PC-3 (cell line): Measurements from ENCODE around the gene STK11.

Experiments
- EZH2 ChIP-seq: fragments of 300-600 bp; sonication (generic); IDR thresholded peaks from one replicate; pipeline ENCODE4 v1.6.1; 2017; ENCODE audit warnings: antibody characterized with exemption, mild to moderate bottlenecking, low read length; ENCODE audit not compliant: unreplicated experiment
- EZH2phosphoT487 ChIP-seq: fragments of 300-600 bp; sonication (generic); IDR thresholded peaks from 2 replicates; pipeline ENCODE4 v1.6.1; 2018; ENCODE audit warnings: mild to moderate bottlenecking, antibody characterized with exemption, low read length, borderline replicate concordance
- TF ChIP-seq, protein P1 (sequence below): fragments of 300-600 bp; sonication (generic); conservative IDR thresholded peaks from 2 replicates; pipeline ENCODE4 v1.5.1; 2017; ENCODE audit warnings: antibody characterized with exemption, low read depth, mild to moderate bottlenecking, low read length

DNA sequence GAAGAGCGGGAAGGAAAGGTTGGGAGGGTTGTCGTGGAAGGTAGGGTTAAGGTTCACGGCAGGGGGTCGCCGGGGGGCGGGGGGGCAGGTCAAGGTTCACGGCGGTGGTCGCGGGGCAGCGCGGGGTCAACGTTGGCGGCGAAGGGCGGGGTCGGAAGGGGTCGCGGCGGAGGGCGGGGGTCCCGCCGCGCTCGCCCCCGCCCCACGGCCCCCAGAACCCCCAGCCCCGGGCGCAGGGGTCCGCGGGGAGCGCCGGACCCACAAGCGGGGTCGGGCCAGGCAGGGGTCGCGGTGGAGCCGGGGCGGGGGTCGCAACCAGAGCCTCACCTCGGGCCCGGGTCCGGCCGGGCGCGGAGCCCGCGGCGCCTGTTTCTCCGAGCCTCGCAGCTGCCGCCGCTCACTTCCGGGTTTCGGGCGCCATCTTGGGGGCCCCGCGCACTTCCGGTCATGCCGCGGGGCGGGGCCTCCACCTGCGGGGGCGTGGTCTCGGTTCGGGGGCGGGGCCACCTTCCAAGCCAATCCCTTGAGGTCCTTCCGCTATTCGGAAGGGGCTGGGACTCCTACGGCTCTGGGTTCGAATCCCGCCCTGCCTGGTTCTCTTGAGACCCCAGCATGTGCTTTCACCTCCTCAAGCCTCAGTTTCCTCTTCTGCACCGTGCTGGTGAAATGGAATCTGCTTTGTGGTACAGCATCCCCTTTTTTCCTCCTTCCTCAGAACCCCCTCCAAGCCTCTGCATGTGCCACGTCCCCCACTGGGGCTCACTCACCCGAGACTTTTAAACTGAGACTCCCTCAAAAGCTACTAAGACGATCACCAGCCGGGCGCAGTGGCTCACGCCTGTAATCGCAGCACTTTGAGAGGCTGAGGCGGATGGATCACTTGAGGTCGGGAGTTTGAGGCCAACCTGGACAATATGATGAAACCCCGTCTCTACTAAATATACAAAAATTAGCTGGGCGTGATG lies 31.5 kb upstream of the STK11 start, which contains the start of gene SBNO2:
- TF ChIP-seq, protein P1, sequence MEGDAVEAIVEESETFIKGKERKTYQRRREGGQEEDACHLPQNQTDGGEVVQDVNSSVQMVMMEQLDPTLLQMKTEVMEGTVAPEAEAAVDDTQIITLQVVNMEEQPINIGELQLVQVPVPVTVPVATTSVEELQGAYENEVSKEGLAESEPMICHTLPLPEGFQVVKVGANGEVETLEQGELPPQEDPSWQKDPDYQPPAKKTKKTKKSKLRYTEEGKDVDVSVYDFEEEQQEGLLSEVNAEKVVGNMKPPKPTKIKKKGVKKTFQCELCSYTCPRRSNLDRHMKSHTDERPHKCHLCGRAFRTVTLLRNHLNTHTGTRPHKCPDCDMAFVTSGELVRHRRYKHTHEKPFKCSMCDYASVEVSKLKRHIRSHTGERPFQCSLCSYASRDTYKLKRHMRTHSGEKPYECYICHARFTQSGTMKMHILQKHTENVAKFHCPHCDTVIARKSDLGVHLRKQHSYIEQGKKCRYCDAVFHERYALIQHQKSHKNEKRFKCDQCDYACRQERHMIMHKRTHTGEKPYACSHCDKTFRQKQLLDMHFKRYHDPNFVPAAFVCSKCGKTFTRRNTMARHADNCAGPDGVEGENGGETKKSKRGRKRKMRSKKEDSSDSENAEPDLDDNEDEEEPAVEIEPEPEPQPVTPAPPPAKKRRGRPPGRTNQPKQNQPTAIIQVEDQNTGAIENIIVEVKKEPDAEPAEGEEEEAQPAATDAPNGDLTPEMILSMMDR: no peak
- TF ChIP-seq EZH2phosphoT487: no peak
- no peak for TF ChIP-seq EZH2
